Neural cell (in vitro differentiated cells): ENCODE results near the gene IFNE.
A peak's percentile ranks its signal among the peaks of the same experiment; 100 is the strongest.

ENCODE experiments used
- CTCF ChIP-seq: fragments of 450-650 bp; IDR thresholded peaks from 2 replicates; pipeline ENCODE4 v1.5.1; 2014; ENCODE audit warnings: antibody characterized with exemption, mild to moderate bottlenecking, moderate library complexity; ENCODE audit not compliant: poor library complexity, severe bottlenecking
- EZH2 ChIP-seq: fragments of 200-600, 300-800 bp; shearing (Covaris generic), sonication (generic); IDR thresholded peaks from 2 replicates; pipeline ENCODE4 v1.6.1; 2014; ENCODE audit warnings: antibody characterized with exemption, low read length, borderline replicate concordance, mild to moderate bottlenecking; ENCODE audit not compliant: insufficient read depth, poor library complexity, severe bottlenecking

GRCh38 chr9:21465859-21466518 is 16.1 kb downstream of the IFNE start:
- TF ChIP-seq CTCF (peak; percentile 59), EZH2 (no peak)
